NCI-H146 treated with DMSO at 0.1 percent for 48 hours (cell line): ENCODE measurements around the gene SS18L1.

Source experiments
- DNase-seq: peaks from one replicate; lab custom pipeline; 2025; ENCODE audit not compliant: unreplicated experiment; lab: John Stamatoyannopoulos, UW

The SS18L1 gene

DNA sequence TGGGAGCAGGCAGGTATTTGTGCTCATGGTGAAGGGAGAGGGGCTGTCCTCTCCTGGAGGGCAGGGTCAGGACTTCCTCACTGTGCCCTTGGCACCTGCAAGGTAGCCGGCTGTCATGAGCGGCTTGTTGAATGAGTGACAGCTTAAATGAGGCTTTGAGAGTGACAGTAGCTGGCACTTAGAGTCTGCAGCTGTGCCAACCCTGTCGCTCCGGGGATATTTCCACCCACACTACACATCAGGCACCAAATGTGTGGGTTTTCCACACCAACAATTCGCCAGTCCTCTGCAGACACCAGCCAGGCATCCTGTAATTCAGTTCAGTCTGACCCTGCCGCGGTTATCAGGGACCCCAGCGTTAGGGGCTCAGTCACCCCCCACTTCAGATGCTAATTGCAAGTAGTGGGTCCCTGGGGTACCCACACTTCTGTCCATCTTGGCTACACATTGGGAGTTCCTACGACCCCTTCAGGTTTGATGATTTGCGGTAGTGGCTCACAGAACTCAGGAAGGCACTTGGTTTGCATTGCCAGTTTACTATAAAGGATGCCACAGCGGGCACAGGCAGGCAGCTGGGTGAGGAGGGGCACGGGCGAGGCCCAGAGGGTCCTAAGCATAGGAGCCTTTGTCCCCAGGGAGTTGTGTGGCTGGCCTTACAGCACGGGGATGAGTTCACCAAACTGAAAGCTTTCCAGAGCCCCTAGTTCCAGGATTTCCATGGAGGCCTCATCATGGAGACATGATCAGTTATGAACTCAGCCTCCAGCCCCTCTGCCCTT is 48.4 kb downstream of the SS18L1 start:
- no peak for DNase-seq

DNA sequence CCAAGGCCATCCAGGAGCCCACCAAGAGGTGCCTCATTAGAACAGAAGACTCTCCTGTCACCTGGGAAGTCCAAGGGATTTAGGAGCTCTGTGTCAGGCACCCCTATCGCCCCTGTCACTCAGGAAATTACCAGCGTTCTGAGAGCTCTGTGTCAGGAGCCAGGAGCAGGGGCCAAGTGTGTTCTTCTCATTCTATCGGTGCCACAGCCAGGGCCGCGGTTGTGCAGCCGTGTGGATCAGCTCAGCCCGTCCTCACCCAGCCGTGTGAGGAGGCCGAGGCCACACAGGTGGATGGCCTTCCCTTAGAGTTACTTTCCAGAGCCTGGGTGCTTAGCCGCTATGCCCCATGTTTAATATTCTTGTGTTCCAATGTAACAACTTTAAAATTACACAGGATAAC is 49.1 kb downstream of the SS18L1 start:
- DNase-seq, result no peak

DNA sequence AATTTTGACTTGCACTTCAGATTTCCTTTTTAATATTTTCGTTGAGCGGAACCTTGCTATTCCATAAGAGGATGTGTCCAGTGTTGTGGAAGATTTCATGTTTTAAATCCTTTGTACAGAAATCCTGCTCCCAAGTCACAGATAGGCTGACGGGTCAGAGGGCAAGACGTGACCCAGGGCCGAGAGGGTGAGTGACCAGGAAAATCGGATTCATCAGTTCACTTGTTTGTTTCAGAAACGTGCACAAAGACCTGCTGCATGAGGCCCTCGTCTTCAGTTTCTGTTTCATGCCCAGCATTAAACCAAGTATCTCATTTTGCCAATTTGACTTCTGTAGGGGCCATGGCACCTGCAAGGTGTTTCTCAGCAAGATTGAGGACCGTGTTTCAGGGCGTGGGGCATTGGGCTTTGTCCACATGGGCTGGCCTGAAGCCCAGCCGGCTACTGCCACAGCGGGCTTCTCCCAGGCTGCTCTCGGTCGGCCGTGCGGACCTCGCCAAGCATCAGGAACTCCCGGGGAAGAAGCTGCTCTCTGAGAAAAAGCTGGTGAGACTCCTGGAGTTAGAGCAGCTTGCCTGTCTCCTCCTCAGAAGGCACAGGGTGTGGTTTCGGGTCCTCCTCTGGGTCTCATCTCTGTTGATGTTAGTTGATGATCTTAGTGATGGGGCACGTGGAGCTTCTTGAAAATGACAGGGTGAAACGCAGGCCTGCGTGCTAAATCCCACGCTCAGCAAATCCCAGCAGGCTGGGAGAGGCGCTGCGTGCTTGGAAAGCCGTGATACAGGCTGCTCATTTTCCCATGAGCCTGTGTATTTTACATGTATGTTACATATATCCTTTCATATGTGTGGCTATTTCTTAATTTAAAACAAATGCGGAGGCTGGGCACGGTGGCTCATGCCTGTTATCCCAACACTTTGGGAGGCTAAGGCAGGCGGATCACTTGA is 49.8 kb downstream of the SS18L1 start:
- DNase-seq, result no peak

DNA sequence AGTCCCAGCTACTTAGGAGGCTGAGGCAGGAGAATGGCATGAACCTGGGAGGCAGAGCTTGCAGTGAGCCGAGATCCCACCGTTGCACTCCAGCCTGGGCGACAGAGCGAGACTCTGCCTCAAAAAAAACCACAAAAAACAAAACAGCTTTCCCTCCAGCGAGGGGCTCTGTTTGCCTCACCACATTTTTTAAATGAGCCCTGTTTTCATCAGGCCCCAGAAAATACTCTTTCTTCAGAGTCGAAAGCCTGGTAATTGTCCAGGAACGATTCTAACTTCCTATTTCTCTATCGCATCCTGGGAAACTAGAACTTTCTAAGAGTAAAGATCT is 51.5 kb downstream of the SS18L1 start:
- DNase-seq, result no peak

DNA sequence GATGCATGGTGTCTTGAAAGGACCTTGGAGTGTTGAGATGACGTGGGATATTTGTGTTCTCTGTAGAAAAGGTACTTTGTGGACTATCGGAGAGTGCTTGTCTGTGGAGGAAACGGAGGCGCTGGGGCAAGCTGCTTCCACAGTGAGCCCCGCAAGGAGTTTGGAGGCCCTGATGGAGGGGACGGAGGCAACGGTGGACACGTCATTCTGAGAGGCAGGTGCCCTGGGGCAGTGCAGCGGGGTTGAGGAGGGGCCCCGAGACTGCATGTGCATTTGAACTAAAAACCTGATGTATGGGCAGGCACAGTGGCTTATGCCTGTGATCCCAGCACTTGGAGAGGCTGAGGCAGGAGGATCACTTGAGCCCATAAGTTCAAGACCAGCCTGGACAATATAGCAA is 52.2 kb downstream of the SS18L1 start:
- no peak for DNase-seq

DNA sequence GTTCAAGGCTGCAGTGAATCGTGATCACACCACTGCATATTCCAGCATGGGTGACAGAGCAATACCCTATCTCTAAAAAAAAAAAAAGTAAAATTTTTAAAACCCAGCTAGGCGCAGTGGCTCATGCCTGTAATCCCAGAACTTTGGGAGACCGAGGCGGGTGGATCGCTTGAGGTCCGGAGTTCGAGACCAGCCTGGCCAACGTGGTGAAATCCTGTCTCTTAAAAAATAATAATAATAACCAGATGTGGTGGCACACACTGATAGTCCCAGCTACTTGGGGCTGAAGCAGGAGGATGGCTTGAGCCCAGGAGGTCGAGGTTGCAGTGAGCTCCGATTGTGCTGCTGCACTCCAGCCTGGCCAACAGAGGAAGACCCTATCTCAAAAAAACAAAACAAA is 52.7 kb downstream of the SS18L1 start:
- DNase-seq, result no peak

DNA sequence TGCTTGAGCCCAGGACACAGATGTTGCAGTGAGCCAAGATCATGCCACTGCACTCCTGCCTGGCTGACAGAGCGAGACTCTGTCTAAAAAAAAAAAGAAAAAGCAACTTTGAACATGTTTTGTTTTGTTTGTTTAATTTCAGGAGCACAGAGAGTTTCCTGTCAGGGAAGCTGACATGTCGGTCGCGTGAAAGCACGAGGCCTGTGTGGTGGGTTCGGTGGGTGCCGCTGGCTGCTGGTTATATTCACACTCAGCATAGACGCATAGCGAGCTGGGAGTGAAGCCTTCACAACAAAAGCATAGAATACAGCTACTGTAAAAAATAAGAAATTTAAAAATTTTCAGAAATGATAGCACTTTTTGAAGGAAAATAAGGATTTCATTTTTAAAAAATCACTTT is 53.7 kb downstream of the SS18L1 start:
- no peak for DNase-seq

DNA sequence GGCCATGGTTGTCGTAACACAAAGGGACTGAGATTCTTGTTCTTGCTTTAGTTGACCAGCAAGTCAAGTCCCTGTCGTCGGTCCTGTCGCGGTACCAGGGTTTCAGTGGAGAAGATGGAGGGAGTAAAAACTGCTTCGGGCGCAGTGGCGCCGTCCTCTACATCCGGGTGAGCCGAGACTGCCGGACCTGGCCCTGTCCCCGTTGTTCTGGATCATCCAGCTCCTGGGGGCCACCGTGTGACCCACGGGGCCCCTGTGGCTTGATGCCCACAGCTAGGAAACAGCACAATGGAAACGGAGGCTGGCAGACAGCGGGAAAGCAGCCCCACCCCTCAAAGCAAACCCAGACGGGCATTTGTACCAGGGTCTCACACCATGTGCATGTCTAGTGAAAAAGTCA is 54.2 kb downstream of the SS18L1 start:
- DNase-seq, result no peak

DNA sequence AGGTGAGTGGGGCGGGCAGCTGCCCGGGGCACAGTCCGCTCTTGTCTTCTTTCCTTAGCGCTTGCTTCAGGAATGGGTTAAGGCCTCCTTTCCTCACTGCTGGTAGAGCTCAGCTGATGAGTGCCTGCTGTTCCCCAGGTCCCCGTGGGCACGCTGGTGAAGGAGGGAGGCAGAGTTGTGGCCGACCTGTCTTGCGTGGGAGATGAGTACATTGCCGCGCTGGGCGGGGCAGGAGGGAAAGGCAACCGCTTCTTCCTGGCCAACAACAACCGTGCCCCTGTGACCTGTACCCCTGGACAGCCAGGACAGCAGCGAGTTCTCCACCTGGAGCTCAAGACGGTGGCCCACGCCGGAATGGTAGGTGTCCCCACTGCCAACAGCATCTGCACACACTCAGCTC is 54.9 kb downstream of the SS18L1 start:
- no peak for DNase-seq

DNA sequence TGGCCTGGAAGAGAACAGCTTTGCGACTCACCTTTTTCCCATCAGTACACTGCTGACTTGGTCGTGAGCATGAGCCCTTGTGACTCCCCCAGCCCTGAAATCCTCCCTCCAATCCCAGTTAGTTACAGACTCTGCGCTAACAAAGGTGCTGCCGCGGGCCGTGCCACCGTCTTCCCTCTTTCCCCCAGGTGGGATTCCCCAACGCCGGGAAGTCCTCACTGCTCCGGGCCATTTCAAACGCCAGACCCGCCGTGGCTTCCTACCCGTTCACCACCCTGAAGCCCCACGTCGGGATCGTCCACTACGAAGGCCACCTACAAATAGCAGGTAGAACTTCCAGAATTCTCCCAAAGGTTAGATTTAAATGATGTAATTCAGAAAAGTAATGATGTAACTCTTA is 55.4 kb downstream of the SS18L1 start:
- DNase-seq, result no peak

DNA sequence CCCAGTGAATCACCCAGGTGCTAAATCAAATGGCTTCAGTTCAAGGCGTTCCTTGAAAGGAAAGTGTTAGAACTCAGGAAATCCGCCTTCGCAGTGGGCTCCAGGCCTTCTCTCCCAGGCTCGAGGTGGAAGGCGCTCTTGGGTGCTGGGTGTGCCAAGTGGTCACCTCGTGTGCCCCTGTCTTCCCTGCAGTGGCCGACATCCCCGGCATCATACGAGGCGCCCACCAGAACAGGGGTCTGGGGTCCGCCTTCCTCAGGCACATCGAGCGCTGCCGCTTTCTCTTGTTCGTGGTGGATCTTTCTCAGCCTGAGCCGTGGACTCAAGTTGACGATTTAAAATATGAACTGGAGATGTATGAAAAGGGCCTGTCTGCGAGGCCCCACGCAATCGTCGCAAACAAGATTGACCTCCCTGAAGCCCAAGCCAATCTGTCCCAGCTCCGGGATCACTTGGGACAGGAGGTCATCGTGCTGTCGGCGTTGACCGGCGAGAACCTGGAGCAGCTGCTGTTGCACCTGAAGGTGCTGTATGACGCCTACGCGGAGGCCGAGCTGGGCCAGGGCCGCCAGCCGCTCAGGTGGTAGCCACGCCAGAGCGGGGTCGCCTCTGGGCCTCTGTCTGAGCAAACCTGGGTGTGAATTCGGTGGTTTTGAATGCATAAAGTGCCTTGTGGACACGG is 57.1 kb downstream of the SS18L1 start:
- no peak for DNase-seq

DNA sequence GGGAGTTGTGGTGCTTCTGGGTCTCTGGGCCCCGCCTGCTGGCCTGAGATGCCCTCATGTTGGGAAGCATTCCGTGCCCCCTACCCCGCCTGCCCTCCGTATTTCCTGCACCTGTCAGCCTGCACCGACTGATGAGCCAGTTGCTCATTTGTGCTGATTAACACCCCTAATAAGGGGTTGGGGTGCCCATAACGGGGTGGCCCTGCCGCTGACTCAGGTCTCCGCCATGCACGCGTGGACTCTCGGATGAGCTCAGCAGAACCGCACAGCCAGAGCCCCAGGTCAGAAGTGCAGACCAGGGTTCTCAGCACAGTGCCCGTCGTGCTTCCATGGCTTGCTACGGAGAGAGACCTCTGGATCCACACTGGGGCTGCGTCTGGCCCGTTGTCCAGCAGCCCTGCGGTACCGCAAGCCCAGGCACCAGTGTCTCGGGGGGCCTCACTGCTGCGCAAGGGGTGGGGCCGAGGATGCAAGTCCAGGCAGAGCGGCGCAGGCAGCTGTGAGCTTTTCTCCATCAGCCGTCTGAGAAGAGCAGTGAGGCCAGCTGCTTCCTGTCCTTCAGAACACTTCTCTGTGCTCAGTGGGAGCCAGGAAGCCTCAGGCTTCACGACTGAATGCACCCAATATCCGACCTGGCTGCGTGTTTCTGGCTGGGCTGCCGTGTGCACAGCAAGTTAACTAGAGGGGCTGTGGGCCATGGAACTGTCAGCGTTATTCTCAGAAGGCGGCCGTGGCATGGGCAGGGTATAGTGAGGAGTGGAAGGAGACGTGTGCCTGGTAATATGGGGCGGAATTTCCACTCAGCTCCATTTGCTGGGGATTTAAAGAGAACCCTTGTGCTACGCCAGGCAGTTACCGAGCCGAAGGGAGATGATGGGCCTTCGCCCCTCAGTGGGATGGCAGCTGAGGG is 57.9 kb downstream of the SS18L1 start:
- no peak for DNase-seq

DNA sequence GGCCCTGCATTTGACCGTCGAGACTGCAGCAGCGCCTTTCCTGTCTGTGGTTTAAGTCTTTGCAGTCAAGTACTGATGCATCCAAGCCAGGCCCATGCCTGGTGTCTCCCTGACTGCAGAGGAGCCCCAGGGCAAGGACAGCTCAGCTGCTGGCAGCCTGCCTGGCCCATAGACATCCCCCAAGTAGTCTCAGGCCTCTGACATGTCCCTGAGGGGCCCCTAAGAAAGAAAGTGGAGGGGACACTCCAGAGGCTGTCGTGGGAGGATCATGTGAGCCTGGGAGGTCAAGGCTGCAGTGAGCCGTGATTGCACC is 58.5 kb downstream of the SS18L1 start:
- DNase-seq, result no peak

DNA sequence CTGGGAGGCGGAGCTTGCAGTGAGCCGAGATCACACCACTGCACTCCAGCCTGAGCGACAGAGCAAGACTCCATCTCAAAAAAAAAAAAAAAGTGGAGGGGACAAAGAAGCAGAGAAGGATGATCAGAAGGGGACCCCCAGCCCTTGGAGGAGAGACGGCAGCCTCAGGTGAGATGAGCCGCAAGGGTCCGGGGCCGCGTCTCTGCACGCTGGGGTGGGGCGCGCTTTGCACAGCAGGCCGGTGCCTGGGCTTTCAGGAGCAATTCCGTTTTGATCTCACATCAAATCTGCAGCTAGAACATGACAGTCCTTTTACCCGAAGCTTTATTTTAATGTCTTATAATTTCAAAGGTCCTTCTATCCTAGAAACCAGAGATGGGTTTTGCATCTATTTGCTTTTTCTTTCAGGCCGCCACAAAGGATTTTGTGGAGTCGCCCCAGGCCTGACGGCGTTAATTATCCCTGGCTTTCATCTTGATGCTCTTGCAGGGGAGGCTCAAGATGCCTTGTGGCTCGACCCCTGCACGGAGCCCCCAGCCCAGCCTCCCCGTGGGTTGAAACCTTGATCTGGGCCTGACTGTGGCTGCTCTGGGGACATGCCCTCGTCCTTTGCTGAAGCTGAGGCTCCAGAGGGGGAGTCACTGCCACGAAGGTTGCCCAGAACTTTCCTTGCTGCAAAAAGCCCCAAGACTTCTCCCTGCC is 59.3 kb downstream of the SS18L1 start:
- no peak for DNase-seq

DNA sequence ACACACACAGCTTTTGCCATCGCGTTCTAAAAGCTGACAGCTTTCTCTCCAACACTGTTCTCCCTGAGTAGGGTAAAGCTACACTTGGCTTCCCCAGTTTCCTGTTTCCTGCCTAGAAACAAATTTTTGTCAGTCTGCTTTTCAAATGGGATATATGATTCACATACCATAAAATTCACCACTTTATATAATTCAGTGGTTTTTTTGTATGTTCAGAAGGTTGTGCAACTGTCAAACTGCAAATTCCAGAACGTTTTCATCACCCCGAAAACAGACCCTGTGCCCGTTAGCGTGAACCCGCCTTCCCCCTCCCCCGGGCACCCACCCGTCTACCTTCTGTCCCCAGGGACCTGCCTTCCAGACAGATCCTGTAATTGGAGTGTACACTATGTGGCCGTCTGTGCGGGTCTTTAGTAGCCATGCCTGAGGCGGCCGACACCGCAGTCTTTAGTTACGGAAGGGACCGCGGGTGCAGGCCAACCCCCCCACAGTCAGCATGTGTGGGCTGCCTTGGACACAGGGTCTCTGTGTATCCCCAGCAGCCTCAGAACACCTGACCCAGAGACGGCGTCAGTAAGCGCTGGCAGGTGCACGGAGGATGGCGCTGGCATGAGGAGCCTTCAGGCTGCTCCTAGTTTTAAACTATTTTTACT is 59.9 kb downstream of the SS18L1 start:
- DNase-seq, result no peak

DNA sequence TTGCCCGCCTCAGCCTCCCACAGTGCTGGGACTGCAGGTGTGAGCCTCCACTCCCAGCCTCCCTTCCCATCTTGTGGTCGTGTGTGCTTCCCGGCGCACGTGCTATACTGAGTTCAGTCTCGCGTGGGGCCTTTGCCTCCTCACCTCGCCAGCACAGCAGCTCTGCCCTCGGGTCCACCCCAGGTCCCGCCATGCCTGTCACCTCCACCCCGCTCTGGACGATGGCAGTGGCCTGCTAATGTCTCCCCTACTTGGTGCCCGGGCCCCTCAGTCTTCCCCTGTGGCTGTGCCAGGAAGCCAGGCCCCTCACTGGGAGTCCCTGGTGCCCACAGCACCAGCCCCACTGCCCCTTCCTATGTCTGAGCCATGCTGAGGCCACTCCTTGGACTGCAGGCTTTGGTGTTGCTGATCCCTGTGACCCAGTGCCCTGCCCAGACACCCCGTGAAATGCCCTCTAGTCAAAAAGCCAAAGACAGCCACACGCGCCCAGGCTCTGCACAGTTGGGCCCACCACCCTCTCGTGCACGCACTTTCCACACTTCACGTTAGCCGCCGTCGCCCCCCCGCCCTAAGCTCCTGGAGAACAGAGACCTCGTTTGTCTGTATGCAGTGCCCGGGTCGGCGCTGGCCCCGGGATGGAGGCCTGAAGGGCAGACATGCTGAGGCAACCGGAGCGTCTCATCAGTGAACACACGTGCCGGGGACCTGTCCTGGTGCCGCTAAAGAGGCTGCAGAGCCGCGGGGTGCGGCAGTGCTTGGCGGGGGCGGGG is 62.2 kb downstream of the SS18L1 start:
- no peak for DNase-seq

DNA sequence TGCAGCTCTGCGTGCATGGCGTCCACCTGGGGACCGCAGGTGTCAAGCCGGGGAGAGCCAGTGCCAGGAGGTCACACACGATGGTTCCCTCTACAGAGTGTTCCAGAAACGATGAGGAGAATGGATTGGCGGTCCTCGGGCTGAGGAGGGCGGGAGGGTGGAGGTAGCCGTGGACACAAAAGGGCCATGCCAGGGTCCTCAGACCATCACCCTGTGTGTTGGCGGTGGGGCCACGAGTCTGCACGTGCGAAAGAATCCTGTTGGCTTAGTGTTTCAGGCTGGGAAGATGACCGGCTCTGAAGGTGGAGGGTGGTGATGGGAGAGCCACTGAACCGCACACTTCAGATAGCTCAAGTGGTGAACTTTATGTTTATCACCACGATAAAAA is 62.8 kb downstream of the SS18L1 start:
- no peak for DNase-seq

DNA sequence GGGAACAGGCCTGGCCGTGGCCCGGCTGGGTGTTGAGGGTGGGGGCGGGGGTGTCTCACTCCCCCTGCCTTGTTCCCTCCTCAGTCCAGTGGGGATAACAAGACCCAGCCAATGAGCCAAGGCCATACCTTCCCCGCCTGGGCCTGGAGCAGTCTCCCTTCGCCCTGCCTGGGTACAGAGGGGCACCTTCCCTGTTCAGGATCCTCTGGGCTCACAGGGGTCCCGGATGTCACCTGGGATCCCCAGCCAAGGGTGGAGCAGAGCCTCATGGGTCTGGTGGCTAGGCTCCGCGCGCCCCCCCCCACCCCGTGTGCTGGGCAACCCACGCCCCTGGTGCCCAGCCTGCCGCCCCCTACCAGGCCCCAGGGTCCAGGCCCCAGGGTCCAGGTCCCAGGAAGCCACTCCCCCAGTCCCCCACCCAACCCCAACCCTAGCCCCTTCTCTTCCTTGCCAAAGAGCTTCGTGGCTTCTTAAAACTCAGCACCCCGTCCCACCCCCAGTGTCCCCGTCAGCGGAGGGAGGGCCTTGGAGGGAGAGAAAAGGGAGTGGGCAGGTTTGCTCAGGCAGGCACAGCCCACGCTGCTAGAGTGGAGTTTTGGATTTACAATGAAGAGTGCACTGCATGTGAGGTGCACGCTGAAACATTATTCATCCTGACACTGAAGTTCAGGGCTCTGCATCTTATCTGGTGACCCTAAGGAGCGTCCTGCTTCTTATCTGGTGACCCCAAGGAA is 64.7 kb downstream of the SS18L1 start:
- no peak for DNase-seq
